Spleen (tissue), 7 donors: ENCODE measurements around the gene CENPP.

Experiments
- POLR2A ChIP-seq, 3 donors: fragments of 450-650 bp; IDR thresholded peaks; one replicate each; pipeline ENCODE4 v1.5.1; 2017; ENCODE audit warnings: antibody characterized with exemption in 3 of 3, mild to moderate bottlenecking in 1 of 3
- TF ChIP-seq, protein P1 (sequence below), 11 experiments: fragments of 200-600 bp in 7 of 11; fragments of 450-650 bp in 4 of 11; sonication (generic) in 4 of 11; IDR thresholded peaks in 8 of 11; conservative IDR thresholded peaks in 3 of 11; 1 replicate in 7 of 11; 2 replicates in 4 of 11; pipeline versions ENCODE4 v1.4.0 to v1.8.0; 2016 to 2021; ENCODE audit warnings: antibody characterized with exemption in 11 of 11, inconsistent platforms in 4 of 11, mild to moderate bottlenecking in 1 of 11
- donor health status: DM: no; HTN: no; CAD: no; lungs with moderate emphysema.
- donor health status: DM: no; HTN: no; CAD: no.
- donor health status: DM: no; HTN: no; CAD: no.

DNA sequence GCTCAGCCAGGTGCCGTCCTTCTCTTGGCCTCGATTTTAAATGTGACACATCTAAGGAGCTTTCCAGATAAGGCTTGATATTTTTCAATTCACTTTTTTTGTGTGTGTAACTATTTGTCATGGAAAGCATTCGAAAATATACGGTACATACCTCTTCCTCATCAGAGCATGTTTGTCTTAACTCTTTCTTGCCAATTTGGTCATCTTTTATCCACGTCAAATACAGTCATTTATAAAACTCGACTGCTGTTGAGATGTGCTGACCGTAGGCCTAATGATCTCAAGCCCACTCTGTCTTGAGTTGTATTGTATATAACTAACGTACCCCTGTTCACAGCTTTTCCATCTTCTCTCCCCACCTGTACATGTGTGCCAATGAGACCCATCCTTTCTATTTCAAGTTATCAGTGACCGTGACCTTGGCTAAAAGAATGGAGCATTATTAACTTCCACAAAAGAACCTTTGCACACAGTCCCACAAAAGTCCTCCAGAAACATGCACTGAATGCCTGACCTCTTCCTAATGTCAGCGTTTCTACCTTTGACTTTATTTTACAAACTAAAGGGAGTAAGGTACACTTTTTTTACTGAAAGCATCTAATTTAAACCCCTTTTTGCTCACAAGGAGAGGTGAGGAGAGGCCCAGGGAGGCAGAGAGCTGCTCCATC is 282.6 kb downstream of the CENPP start:
- TF ChIP-seq, protein P1, sequence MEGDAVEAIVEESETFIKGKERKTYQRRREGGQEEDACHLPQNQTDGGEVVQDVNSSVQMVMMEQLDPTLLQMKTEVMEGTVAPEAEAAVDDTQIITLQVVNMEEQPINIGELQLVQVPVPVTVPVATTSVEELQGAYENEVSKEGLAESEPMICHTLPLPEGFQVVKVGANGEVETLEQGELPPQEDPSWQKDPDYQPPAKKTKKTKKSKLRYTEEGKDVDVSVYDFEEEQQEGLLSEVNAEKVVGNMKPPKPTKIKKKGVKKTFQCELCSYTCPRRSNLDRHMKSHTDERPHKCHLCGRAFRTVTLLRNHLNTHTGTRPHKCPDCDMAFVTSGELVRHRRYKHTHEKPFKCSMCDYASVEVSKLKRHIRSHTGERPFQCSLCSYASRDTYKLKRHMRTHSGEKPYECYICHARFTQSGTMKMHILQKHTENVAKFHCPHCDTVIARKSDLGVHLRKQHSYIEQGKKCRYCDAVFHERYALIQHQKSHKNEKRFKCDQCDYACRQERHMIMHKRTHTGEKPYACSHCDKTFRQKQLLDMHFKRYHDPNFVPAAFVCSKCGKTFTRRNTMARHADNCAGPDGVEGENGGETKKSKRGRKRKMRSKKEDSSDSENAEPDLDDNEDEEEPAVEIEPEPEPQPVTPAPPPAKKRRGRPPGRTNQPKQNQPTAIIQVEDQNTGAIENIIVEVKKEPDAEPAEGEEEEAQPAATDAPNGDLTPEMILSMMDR (IDR thresholded peaks at IDR 0.05 in 8 of 11, conservative IDR thresholded peaks at IDR 0.05 in 3 of 11): no peak
- TF ChIP-seq POLR2A (IDR thresholded peaks at IDR 0.05): no peak
